Omental fat pad (tissue), 4 donors: ENCODE measurements around the gene RAN. TPM values are rescaled to one million over a fixed set of nuclear protein-coding genes. Genes with fewer than 3 reads are reported as not detected.
A peak's percentile ranks its signal among the peaks of the same experiment; 100 is the strongest.

Experiments used
- ATAC-seq: fragments of 150-250 bp; one replicate; pipeline ENCODE4 v1.9.1; 2016; ENCODE audit warnings: mild to moderate bottlenecking, moderate library complexity; ENCODE audit not compliant: low FRiP score
- DNase-seq: peaks from one replicate; pipeline ENCODE4 v3.0.0-alpha.2; 2019; ENCODE audit warnings: low spot score
- CTCF ChIP-seq, 3 donors: fragments of 450-650 bp; IDR thresholded peaks; one replicate each; pipeline ENCODE4 v1.5.1; 2016 to 2017; ENCODE audit warnings: antibody characterized with exemption in 3 of 3, mild to moderate bottlenecking in 3 of 3, moderate library complexity in 2 of 3
- small RNA-seq: library from RNA; depleted of rRNA; stranded (forward); fragments of <200 nt; gene quantifications from one replicate; pipeline ENCODE3, GENCODE V24; 2016
- total RNA-seq, 4 donors: library from RNA; depleted of rRNA; stranded (reverse); fragments of >200 nt; gene quantifications; one replicate each; pipeline ENCODE4 v1.1.0, GENCODE V29; 2016

The RAN gene
- total RNA-seq, 4 donors from 2014 or later: 159 to 468 (median 228) TPM

GRCh38 chr12:130920723-130921381, 49.0 kb downstream of the RAN start:
- no peak for TF ChIP-seq CTCF (IDR thresholded peaks at IDR 0.05)
- DNase-seq: peak; percentile 55
- peak; percentile 80 for ATAC-seq

DNA sequence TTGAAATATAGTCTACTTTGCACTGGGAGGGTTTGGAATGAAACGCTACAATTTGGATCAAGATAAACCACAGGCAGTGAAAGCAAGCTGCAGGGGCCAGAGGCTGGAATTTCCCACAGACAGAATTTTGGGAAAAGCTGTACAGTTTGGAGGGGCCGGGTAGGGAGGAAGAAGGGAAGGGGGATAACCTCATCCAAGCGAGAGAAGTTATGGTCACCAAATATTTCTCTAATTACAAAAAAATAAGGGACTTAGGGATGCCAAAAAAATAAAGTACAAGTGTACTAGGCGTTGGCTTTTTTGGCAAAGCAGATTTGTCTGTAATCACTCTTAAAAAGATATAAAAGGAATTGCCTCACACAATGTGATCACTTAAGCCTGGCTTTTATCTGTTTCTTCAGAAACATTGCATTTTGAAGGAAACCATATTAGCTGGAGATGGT, 50.7 kb downstream of the RAN start:
- DNase-seq (no peak), ATAC-seq (peak; percentile 38)
- no peak for TF ChIP-seq CTCF (IDR thresholded peaks at IDR 0.05)

DNA sequence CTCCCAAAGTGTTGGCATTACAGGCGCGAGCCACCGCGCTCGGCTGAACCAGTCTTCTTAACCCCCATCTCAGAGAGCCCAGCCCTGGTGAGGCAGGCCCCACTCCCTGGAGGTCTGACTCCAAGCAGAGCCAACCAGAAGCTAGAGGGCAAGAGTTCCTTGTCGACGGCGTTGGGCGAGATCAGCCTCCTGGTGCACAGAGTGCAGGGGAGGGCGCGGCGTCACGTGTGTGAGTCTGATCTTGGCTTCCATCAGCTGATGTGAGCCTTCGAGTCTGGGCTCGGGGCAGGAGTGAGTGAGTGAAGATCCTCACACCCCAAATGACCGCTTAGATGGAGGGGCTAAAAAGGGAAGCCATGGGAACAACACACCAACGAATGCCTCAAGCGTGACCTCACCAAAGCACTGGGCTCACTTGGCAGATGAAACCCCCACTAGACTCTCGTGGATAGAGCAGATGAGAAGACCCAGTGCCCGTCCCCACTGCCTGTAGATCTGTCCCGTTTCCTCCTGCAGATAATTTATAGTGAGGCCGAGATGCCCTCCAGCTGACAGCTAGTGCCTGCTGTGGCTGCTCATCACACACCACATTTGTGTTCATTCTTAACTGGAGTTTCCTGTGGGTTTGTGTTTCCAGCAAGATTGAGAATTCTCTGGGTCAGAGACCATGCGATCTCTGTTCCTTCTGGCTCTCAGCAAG, 53.2 kb downstream of the RAN start:
- TF ChIP-seq CTCF (IDR thresholded peaks at IDR 0.05): no peak
- DNase-seq: no peak
- no peak for ATAC-seq

DNA sequence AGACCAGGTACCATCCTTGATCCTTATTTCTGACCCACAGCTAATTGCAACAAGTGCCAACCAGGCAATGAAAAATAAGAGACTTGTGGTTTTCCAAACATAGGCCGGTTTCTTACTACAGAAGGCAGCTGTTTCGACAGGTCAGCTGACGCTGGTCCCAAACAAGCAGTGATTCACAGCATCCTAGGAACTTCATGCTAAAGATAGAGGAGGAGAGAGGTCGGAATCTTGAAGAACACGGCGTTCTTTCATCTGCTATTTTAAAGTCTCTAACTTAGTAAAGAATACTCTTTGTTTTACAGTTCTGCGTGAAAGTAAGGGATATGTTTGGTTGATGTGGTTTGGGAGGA, 53.8 kb downstream of the RAN start:
- no peak for TF ChIP-seq CTCF (IDR thresholded peaks at IDR 0.05)
- DNase-seq (no peak), ATAC-seq (no peak)

Small RNAs within 50 kb of the gene (small RNA-seq; reads per million reads assigned to genes)
- gene RF00019: not detected
- gene RNU6-1077P: not detected

Other genes with a start within 250 kb of the RAN start
- 1 to 10 TPM in 2 of 4 donors, under 1 TPM in 1, not detected in 1; 0.36 to 3.2 (median 1.6) TPM for gene RIMBP2, start 155.8 kb upstream of the RAN start, total RNA-seq
- gene STX2, start 32.8 kb upstream of the RAN start, total RNA-seq: 10 to 100 TPM; 30.6 to 37.6 (median 33.5) TPM
- 10 to 100 TPM; 34.3 to 98.6 (median 52.4) TPM for gene ADGRD1, start 81.8 kb downstream of the RAN start, total RNA-seq